NCI-H226 (cell line): ENCODE data around the gene SMIM8.

Experiments
- DNase-seq: peaks from one replicate; pipeline ENCODE4 v3.0.0-alpha.2; 2015

The SMIM8 gene

DNA sequence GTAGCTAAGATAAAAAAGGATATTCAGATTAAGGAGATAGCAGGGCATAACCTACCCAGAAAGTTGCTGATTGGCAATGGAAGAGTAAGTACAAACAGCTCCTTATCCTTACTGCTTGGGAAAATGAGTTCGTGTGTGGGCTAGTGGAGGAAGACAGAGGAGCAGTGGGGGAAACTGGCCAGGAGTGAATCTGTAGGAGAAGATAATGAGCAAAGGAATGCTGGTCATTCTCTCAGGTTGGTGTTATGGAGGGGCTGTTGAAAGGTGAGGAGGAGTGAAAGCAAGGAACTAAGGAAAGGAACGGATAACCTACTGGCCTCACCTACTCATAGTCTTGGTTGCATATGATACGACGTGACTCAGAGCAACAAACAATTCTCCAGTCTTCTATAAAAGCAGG lies 14.0 kb downstream of the SMIM8 start:
- DNase-seq: peak; percentile 48

DNA sequence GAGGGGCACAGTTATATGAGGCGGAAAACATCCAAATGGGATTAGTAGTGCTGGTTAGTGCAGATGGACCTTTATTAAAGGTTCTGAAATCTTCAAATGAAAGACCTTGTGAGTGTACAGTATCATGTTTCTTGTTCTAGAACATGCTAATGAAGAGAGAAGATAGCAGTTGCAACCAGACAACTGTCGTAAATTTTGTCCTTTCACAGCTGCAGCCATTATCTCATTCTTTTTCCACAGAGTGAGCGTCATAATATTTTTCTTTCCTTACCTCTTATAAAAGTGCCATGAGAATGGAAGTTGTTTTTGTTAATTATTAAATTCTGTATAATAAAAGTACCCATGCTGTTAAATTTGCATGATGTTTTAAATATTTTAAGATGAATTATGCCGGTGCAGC lies 17.8 kb downstream of the SMIM8 start:
- no peak for DNase-seq

DNA sequence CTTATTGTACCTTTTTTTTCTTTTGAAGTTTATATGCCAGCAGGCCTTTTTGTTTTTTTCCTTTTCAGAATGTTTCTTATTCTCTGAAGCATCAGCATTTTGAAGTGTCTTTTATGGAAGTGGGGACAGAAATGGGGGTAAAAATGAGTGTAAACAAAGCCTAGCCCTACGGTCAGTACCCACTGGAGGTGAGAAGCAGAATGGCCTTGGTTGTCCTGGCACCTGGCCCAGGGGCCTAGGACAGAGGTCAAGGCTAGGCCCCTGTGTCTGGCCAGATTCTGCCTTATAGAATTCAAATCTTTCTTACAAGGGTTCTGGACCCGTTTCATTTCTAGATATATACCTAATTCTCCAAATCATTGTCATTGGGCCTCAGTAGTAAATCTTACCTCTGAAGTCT lies 18.8 kb downstream of the SMIM8 start:
- DNase-seq: no peak

DNA sequence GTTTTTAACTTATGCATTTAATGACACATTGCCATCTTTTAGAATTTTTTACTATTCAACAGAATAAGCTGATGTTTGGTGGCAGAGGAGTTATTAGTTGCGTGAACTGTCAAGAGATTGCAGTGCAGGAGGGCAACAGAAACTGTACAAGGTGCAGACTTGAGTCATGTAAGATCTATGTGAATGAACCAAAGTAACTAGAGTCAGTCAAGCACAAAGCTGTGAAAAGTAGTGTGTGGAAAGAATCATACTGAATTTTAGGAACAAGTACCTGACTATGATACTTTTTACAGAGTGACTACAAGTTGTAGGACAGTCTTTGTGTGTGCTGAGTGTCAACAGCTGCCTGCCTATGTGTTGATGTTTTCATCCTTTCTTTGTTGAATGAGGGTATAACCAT lies 19.5 kb downstream of the SMIM8 start:
- no peak for DNase-seq

DNA sequence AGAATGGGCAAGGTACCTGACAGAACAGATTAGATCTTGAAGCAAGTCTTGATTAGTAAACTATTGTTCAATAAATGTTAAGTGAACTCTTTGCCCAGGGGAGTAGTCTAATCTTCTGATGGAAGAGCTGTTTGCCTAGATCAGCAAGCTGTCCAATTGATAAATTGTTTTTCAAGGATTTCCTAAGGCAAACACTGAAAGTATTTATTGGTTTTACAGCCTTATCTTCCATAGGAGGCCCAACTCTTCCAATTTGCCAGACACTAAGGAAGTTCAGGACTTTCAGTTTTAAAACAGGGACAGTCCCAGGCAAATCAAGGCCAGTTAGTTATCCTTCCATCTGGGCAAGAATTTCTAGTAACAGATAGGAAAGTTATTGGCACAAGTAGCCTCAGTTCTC lies 20.4 kb downstream of the SMIM8 start:
- no peak for DNase-seq

DNA sequence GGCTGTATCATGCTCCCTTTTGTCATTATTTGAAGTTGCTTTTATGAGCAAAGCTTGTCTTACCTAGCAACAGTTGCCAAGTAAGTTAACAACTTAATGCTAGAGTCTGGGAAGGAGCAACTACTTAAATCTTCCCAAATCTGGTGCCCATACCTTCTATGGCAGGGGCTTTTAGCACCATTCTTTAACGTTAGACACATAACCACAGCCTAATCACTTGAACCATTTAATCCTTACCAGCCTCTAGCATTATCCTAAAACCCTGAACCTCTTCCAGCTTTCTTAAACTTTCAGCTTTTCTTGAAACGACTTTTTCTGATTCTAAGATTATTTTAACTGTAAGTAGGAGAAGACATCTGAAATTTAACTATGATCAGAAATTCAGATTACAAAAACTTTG lies 22.3 kb downstream of the SMIM8 start, which contains the start of gene C6orf163:
TSS of gene C6orf163 (plus strand) at position 83 of the 400 bp plus-strand sequence. CDS start at position 370, 287 bp downstream.
- DNase-seq: no peak

DNA sequence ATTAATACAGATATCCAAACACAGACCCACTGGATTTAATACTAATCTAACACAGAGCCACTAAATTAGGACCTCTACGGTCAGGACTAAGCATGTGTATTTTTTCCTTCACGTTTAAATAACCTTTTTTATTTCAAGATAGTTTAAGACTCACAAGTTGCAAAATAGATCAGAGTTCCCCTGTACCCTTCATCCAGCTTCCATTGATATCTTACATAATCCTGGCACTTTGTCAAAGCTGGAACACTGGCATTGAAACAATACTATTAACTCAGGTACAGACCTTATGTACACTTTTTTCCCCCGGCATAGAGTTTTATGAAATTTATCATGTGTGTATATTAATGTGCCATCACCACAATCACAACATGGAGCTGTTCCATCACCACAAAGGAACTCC lies 24.3 kb downstream of the SMIM8 start:
- DNase-seq: no peak

DNA sequence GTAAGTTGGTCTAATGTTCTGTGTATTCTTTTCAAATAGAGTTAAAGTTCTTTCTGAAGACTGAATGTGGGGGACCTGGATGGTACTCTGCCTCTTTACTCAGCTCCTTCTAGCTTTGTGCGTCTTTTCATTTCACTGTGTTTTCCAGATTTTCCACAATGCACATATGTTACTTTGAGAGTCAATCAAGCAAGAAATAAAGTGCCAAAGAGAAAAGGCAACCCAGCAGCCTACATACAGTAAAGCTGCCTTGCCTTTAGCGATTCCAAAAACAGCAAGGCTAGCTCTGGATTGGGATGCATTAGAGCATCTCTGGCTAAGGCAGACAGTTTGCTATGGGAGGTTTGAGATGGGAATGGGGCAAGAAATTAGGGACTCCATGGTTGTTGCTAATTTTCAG lies 27.5 kb downstream of the SMIM8 start:
- no peak for DNase-seq

DNA sequence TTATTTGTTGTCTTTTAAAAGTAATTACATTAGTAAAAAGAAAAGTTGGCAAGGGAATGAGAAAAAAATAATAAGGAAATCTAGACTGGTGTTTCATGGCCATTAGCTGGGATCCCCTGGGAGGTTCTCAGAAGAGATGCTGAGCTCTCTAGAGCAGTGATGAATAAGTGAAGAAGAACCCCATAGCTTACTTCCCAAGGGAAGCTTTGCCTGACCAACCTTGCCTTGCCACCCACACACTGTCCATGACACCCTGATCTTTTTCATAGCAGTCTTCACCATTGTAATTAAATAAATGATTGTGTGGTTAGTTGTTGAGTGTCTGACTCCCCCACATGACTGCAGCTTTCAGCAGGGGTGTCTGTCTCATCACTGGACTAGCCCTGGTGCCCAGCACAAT lies 28.1 kb downstream of the SMIM8 start:
- no peak for DNase-seq

DNA sequence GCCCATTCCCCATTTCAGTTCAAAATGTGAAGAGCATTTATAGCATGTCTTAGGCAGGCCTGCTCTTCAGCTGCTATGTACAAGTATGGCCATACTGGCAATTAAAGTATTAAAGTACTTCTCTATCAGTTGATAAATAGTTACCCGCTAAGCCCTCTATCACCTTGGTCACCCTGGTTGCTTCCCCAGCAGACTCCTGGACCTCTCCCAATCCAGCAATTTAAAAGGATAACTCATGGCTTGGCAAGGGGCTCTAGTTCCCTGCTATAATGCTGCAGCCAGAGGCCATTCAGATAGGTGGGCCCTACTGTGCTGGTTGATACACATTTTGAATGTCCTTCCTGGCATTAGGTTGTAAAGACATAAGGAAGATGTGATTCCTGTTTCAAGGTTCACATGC lies 29.2 kb downstream of the SMIM8 start:
- no peak for DNase-seq

DNA sequence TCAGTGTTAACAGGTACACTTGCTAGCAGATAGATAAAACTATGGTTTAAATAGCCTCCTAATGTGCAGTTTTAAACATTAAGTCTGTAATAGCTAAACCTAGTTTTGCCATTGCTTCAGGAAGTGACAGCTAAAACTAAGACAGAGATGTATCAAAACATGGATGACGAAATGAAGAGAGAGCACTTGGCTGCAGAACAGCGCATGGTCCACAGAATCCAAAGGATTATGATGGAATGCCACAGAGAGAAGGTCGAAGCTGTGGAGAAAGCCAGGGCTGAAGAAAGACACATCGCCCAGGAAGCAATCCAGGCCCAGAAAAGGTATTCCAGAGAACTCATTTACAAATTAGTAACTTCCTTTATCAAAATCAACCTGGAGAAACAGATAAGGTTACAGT lies 33.8 kb downstream of the SMIM8 start:
- DNase-seq: no peak

DNA sequence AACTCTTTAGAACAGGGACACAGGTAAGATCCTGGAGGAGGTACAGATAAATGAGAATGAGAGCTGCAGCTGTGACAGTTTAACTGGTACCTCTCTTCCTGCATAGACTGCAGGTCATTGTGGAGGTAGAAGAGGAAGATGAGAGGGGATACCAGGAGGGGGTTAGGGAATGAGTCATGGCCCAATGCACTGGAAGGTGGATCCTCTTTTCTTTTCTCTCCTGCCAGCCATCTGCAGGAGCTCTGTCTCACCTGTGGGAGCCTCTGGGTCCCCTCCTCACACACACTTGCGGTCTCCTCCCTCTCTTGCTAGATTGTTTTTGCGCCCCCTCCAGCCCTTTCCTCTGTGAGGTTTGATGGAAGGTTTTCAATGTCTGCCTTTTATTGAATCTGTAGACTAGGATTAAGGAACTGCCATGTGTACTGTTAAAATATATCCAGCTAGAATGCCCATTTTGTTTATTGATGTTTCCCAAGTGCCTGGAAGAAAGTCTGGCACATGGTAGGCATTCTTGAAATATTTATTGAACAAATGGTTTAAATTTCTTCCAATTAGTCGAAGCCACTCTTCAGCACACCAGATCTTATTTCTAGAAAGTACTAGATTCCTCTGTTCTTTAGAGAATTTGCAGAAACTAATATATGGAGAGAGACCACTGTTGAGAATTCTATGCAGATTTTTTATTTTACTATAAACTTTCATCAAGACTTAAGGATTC lies 35.2 kb downstream of the SMIM8 start:
- DNase-seq: no peak

DNA sequence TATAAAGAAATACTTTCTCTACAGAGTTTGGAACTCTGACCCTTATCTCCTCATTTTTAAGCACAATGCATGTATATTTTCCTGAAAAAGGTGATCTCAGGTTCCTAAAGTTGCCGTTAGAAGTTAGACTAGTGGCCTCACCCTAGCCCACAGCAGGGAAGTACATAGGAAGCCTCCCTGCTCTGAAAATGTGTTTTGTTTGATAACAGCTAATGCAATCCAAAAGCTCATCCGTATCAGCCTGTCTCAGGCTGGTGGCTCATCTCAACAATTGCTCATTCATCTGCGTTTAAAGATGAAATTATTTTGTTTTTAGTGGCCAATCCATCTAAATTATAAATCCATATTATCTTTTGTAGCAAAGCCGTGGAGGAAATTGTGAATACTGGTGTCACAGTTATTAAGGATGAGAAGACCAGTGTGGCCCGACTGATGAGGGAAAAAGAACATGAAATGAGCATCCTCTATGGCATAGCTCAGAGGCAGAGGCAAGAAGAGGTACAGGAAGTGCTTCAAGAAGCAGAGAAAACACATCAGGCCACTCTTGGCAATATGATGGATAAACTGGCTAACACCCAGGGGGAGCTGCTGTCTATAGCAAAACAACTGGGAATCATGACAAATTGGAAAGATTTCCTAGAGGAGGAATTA lies 42.3 kb downstream of the SMIM8 start:
- no peak for DNase-seq

DNA sequence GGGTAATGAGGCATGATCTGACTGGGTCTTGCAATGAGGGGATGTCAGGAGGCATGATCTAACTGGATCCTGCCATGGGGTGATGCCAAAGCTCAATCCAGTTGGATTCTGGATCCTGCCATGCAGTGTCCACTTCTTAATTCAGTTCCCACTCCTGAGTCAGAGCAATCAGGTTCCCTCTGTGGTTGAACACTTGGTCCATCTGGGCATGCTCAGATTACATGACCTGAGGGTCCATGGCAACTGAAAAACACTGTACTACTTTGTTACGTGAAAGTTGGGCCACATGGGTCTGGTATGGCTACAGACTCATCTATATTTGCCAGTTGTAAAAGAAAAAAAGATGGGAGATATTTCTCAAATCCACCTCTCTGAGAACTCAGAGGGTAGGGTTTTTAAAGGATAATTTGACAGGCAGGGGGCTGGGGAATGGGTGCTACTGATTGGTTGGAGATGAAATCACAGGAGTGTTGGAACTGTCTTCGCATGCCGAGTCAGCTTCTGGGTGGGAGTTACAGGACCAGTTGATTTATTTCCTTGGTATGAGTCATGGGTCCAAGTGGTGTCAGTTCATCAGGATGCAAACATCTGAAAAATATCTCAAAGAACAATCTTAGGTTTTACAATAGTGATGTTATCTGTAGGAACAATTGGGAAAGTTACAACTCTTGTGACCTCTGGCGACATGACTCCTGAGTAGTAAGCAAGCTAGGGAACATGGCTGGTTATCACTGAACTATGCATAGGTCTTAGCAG lies 43.9 kb downstream of the SMIM8 start:
- peak; percentile 26 for DNase-seq

DNA sequence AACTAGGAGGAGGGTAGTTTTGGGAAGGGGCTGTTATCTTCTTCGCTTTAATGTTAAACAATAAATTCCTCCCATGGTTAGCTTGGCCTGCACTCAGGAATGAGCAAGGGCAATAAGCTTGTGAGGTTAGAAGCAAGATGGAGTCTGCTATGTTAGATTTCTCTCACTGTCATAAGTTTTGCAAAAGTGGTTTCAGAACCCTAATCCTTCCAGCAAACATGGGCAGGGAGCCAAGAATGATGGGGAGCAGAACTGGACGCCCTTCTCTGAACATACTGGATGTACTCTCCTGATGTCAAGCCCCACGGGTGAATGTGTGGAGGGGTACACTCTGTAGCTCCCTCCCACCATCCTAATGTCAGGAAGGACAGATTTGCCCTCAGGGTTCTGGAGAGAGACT lies 44.5 kb downstream of the SMIM8 start:
- no peak for DNase-seq

DNA sequence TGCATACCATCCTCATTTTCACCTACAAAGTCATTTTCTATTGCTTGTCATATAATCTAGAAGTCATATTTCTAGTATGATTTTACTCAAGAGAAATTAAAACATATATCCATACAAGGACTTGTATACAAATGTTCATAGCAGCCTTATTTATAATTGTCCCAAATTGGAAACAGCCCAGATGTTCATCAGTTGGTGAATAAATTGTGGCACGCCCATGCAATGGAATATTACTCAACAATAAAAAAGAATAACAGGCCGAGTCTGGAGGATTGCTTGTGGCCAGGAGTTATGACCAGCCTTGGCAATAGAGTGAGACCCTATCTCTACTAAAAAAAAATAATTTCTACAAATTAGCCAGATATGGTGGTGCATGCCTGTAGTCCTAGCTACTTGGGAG lies 51.0 kb downstream of the SMIM8 start:
- DNase-seq: no peak

DNA sequence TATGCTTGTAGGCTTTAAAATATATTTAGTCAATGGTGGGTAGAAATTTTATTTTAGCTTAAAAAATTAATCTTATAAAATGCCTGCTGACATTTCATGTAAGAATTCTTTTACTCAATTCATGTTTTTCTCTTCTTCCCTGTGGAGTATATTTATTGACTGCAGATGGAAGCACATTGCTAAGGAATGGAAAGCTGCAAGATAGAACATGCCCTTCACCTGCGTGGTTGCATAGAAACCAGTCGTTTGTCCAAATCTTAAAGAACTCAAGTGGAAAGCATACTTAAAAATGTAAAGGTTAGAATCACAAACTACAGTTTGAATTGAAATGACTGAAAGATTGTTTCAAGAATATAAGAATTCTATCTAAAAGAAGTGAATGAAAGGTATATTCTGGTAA lies 52.9 kb downstream of the SMIM8 start:
- no peak for DNase-seq

DNA sequence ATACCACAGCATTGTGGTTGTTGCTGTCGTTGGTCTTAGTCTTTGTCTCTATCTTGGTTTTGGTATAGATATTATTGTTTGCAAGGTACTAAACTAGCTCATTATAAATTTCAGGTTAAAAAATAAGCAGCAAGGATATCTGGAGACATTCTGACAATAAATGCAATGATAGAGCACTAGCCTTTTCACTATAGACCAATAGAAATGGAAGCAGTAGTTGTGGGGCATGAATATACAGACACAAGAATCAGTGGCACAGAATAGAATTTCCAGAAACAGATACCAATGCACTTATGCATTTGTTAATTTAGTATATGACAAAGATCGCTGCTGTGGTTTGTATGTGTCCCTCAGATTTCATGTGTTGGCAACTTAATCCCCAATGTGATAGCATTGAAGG lies 54.3 kb downstream of the SMIM8 start:
- DNase-seq: no peak

DNA sequence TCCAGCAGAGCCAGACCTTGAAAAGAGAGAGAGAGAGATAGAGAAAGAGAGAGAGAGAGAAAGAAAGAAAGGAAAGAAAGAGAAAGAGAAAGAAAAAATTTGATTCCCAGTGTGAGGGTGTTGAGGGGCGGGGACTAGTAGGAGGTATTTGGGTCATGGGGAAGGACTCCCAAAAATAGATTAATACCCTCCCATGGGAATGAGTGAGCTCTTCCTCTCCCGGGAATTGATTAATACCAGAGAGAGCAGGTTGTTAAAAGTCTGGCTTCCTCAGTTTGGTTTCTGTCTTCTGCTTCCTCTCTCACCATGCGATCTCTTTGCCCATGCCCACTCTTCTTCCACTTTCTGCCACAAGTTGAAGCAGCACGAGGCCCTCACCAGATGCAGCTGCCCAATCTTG lies 56.6 kb downstream of the SMIM8 start:
- no peak for DNase-seq

DNA sequence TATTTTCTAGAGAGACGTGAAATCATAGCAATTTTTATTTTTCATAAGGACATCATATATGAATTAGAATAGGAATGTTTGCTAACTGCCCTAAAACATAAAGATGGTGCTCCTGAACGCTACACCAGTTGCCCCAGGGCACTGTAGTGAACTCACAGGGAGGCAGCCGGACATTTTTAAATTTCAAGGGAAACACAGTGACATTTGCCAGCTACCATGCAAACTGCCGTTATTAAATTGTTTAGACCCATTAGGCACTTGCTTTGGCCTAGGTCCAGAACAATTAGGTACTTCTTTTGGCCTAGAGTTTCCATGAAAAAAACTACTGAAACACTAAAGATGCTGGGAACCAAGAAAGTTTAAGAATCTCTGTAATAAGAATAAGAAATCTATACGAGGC lies 60.5 kb downstream of the SMIM8 start:
- DNase-seq: no peak

DNA sequence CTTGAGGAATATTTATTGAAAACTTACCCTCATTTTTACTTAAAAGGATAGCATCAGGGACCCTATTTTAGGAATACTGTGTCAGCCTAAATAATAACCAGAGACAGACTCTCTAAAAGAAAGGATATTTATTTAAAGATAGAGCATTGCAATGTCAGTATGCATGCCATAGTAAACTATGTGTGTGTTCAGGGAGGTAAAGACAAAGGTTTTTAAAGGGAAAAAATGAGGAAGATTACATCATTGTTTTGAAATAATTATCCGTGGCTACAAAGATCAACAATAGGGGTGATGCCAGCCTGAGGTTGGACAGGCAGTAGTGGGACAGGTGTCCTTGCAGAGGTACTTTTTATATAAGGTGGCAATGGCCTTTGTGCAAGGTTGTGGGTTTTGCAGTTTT lies 61.6 kb downstream of the SMIM8 start:
- no peak for DNase-seq

DNA sequence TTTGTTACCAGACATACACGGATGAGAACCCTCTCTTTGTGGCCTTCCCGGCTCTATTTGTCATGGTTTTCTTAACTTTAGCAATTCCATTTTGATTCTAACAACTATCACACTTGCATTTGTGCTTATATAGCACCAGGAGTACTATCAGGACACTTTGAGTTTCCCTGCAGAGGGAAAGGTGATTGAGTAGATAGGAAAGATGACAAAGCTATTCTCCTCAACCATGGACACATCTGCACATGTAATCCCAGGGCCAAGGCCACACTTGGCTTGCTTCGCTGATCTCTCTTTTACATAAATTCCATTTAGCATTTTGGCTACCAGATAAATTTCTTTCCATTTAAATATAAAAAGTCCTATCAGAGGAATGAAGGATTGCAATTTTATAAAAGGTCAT lies 62.1 kb downstream of the SMIM8 start:
- DNase-seq: no peak

DNA sequence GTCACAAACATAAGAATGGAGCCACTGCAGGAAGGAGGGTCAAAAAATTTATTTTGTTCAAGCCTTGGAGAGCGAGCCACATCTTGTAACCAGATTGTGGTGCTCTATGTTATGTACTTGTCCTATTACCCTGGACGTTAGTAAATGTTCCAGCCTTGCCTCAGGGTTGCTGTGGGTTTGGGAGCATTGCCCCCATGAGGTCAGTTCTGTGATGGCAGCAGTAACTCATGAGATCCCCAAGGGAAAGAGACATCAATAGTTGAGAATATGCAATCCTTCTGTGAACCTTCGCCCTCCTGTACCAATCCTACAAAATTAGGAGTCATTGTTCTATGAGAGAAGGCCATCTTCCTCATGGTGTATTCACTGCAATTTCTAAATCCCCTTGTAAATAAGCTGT lies 68.9 kb downstream of the SMIM8 start:
- DNase-seq: no peak
